H1 (cell line): ENCODE measurements around the gene HBS1L. TPM values are rescaled to one million over a fixed set of nuclear protein-coding genes. Genes with fewer than 3 reads are reported as not detected.

ENCODE experiments used
- CTCF ChIA-PET: fragments of 300-600 bp; sonication (Branson Sonifier 250); formaldehyde crosslinking; loops from one replicate; lab custom pipeline; 2021; ENCODE audit not compliant: partially characterized antibody; lab: Charles Lee
- POLR2A ChIA-PET: fragments of 300-600 bp; sonication (Branson Sonifier 250); formaldehyde crosslinking; loops from one replicate; lab custom pipeline; 2021; ENCODE audit warnings: inconsistent platforms; ENCODE audit not compliant: partially characterized antibody; lab: Charles Lee
- DNase-seq, 2 experiments: peaks; one replicate each; pipeline versions ENCODE4 v3.0.0 to v3.0.0-alpha.2; 2010 to 2022; ENCODE audit warnings: low spot score in 2 of 2, low read depth in 1 of 2, mixed read lengths in 1 of 2
- FAIRE-seq: peaks from 2 replicates; lab custom pipeline; 2011; peaks lifted over from hg19 to GRCh38; lab: Jason Lieb, UNC
- H2AFZ ChIP-seq: 2 replicates; pipeline ENCODE4 v1.8.1; 2012; ENCODE audit warnings: low read length, inconsistent platforms
- H2AK5ac ChIP-seq: 2 replicates; pipeline ENCODE4 v1.6.1; 2013; ENCODE audit warnings: low read depth, low read length
- H2BK120ac ChIP-seq: replicated peaks from 2 replicates; pipeline ENCODE3; 2013; ENCODE audit warnings: low read depth, low read length, inconsistent platforms
- H2BK12ac ChIP-seq: 2 replicates; pipeline ENCODE4 v1.6.1; 2013; ENCODE audit warnings: low read depth, low read length
- H2BK15ac ChIP-seq: 2 replicates; pipeline ENCODE4 v1.6.1; 2013; ENCODE audit warnings: low read length
- H2BK20ac ChIP-seq: 2 replicates; pipeline ENCODE4 v1.6.1; 2013; ENCODE audit warnings: low read length
- H2BK5ac ChIP-seq: 2 replicates; pipeline ENCODE4 v1.6.1; 2013; ENCODE audit warnings: low read depth, low read length
- H3K14ac ChIP-seq: 2 replicates; pipeline ENCODE4 v1.6.1; 2013; ENCODE audit warnings: inconsistent platforms; ENCODE audit not compliant: insufficient read length
- H3K18ac ChIP-seq: 2 replicates; pipeline ENCODE4 v1.6.1; 2013; ENCODE audit warnings: low read length; ENCODE audit errors: extremely low read depth
- H3K23ac ChIP-seq: 2 replicates; pipeline ENCODE4 v1.6.1; 2013; ENCODE audit warnings: inconsistent platforms; ENCODE audit not compliant: insufficient read length
- H3K23me2 ChIP-seq: 2 replicates; pipeline ENCODE4 v1.6.1; 2013; ENCODE audit warnings: low read depth, low read length
- H3K27ac ChIP-seq: 2 replicates; pipeline ENCODE4 v1.6.1; 2011; ENCODE audit warnings: low read depth, low read length, inconsistent platforms
- H3K27me3 ChIP-seq, 4 experiments: replicated peaks in 1 of 4; 1 replicate in 1 of 4; 2 replicates in 3 of 4; pipeline versions ENCODE4 v1.6.1 to v1.8.1; 2011 to 2013; ENCODE audit warnings: low read length in 3 of 4, mild to moderate bottlenecking in 3 of 4, inconsistent platforms in 2 of 4, mixed read lengths in 2 of 4, moderate library complexity in 1 of 4; ENCODE audit not compliant: control insufficient read depth in 3 of 4, insufficient read depth in 3 of 4; ENCODE audit errors: extremely low read depth in 1 of 4
- H3K36me3 ChIP-seq, 4 experiments: 2 replicates each; pipeline versions ENCODE4 v1.6.1 to v1.8.1; 2011 to 2013; ENCODE audit warnings: mild to moderate bottlenecking in 4 of 4, low read length in 3 of 4, moderate library complexity in 2 of 4, control low read depth in 1 of 4, inconsistent platforms in 1 of 4; ENCODE audit not compliant: insufficient read depth in 4 of 4, control insufficient read depth in 2 of 4
- H3K4ac ChIP-seq: replicated peaks from 2 replicates; pipeline ENCODE3; 2013; ENCODE audit warnings: low read length, low read depth, mixed read lengths, inconsistent platforms; ENCODE audit not compliant: insufficient read length
- H3K4me1 ChIP-seq, 4 experiments: replicated peaks in 1 of 4; 1 replicate in 1 of 4; 2 replicates in 3 of 4; pipeline versions ENCODE4 v1.6.1 to v1.8.1; 2011 to 2013; ENCODE audit warnings: low read length in 3 of 4, inconsistent platforms in 2 of 4, mixed read lengths in 1 of 4; ENCODE audit not compliant: insufficient read depth in 4 of 4, control insufficient read depth in 3 of 4
- H3K4me2 ChIP-seq, 2 experiments: 2 replicates each; pipeline versions ENCODE4 v1.6.1 to v1.8.1; 2011 to 2013; ENCODE audit warnings: low read depth in 2 of 2, low read length in 2 of 2, control low read depth in 1 of 2, inconsistent platforms in 1 of 2, mild to moderate bottlenecking in 1 of 2; ENCODE audit not compliant: insufficient read depth in 1 of 2
- H3K4me3 ChIP-seq, 4 experiments: fragments of 200-600, 300-600 bp in 1 of 4; sonication (generic), shearing (Covaris generic), sonication (Bioruptor Twin) in 1 of 4; 2 replicates each; pipeline versions ENCODE4 v1.5.1 to v1.8.1; 2011 to 2016; ENCODE audit warnings: low read length in 4 of 4, low read depth in 3 of 4, control low read depth in 2 of 4, inconsistent platforms in 2 of 4, mild to moderate bottlenecking in 2 of 4, mixed read lengths in 1 of 4, moderate library complexity in 1 of 4; ENCODE audit not compliant: insufficient read depth in 2 of 4; ENCODE audit errors: extremely low read depth in 1 of 4
- H3K56ac ChIP-seq: replicated peaks from 2 replicates; pipeline ENCODE3; 2013; ENCODE audit warnings: low read depth, mild to moderate bottlenecking, mixed read lengths, low read length, inconsistent platforms; ENCODE audit not compliant: insufficient read length
- H3K79me1 ChIP-seq: 2 replicates; pipeline ENCODE4 v1.6.1; 2013; ENCODE audit warnings: low read depth, low read length, control low read depth
- H3K79me2 ChIP-seq, 2 experiments: 2 replicates each; pipeline versions ENCODE4 v1.6.1 to v1.8.1; 2012 to 2013; ENCODE audit warnings: low read length in 2 of 2, mild to moderate bottlenecking in 2 of 2, inconsistent platforms in 1 of 2; ENCODE audit not compliant: insufficient read depth in 2 of 2, control insufficient read depth in 1 of 2
- H3K9ac ChIP-seq, 4 experiments: replicated peaks in 1 of 4; 1 replicate in 1 of 4; 2 replicates in 3 of 4; pipeline versions ENCODE4 v1.6.1 to v1.8.1; 2011 to 2013; ENCODE audit warnings: low read depth in 3 of 4, low read length in 3 of 4, control low read depth in 2 of 4, mild to moderate bottlenecking in 2 of 4, moderate library complexity in 2 of 4, inconsistent platforms in 1 of 4; ENCODE audit errors: extremely low read depth in 1 of 4
- H3K9me3 ChIP-seq, 2 experiments: 2 replicates each; pipeline versions ENCODE4 v1.6.1 to v1.8.1; 2012 to 2013; ENCODE audit warnings: mild to moderate bottlenecking in 2 of 2, moderate library complexity in 2 of 2, control low read depth in 1 of 2, inconsistent platforms in 1 of 2, low read depth in 1 of 2, low read length in 1 of 2, mixed read lengths in 1 of 2; ENCODE audit not compliant: insufficient read depth in 2 of 2
- H4K20me1 ChIP-seq, 2 experiments: replicated peaks in 1 of 2; 2 replicates each; pipeline versions ENCODE3 to v1.8.1; 2011 to 2013; ENCODE audit warnings: inconsistent platforms in 2 of 2, low read length in 2 of 2, mild to moderate bottlenecking in 1 of 2; ENCODE audit not compliant: insufficient read depth in 2 of 2, control insufficient read depth in 1 of 2
- H4K5ac ChIP-seq: 2 replicates; pipeline ENCODE4 v1.6.1; 2013; ENCODE audit warnings: low read length, low read depth, mixed read lengths, inconsistent platforms; ENCODE audit not compliant: insufficient read length
- H4K8ac ChIP-seq: 2 replicates; pipeline ENCODE4 v1.8.0; 2013; ENCODE audit warnings: mild to moderate bottlenecking, moderate library complexity, low read length, inconsistent platforms; ENCODE audit not compliant: insufficient read depth; ENCODE audit errors: extremely low read depth
- H4K91ac ChIP-seq: replicated peaks from 2 replicates; pipeline ENCODE3; 2013; ENCODE audit warnings: low read length, mixed read lengths, inconsistent platforms; ENCODE audit not compliant: insufficient read length
- CBX5 ChIP-seq: fragments of 300-800, 300-1000 bp; sonication (generic); IDR thresholded peaks from 2 replicates; pipeline ENCODE4 v1.7.1; 2016; ENCODE audit warnings: antibody characterized with exemption, low read length, low read depth
- CBX8 ChIP-seq: fragments of 300-800, 300-1000 bp; sonication (generic); IDR thresholded peaks from 2 replicates; pipeline ENCODE4 v1.7.1; 2016; ENCODE audit warnings: low read depth, low read length, borderline replicate concordance
- CTBP2 ChIP-seq: IDR thresholded peaks from 2 replicates; pipeline ENCODE4 v1.7.0; 2011; ENCODE audit warnings: borderline replicate concordance, mild to moderate bottlenecking, moderate library complexity, mixed read lengths, low read length; ENCODE audit not compliant: insufficient read depth, insufficient read length
- HDAC2 ChIP-seq, 2 experiments: fragments of 300-600 bp in 1 of 2; sonication (generic) in 1 of 2; IDR thresholded peaks; 2 replicates each; pipeline ENCODE4 v1.6.1; 2011 to 2012; ENCODE audit warnings: low read depth in 2 of 2, low read length in 2 of 2, mild to moderate bottlenecking in 2 of 2, moderate library complexity in 2 of 2, borderline replicate concordance in 1 of 2, inconsistent platforms in 1 of 2
- NRF1 ChIP-seq: IDR thresholded peaks from 2 replicates; pipeline ENCODE4 v1.6.1; 2011; ENCODE audit warnings: mild to moderate bottlenecking, low read depth, low read length, improper control_type of control experiment
- SP2 ChIP-seq: IDR thresholded peaks from 2 replicates; pipeline ENCODE4 v1.6.1; 2012; ENCODE audit warnings: mild to moderate bottlenecking, low read length, inconsistent platforms
- WGBS, 2 experiments: shearing (Covaris generic) in 1 of 2; methylation state at CpG; one replicate each; pipeline versions ENCODE4 v1.1.6 to v1.1.7; 2013 to 2015; ENCODE audit warnings: low lambda C conversion rate in 2 of 2, mixed read lengths in 2 of 2, inconsistent platforms in 1 of 2, low coverage in 1 of 2, missing lambda C conversion rate in 1 of 2; ENCODE audit not compliant: insufficient replicate concordance in 2 of 2, insufficient coverage in 1 of 2, insufficient read length in 1 of 2; ENCODE audit errors: extremely low coverage in 1 of 2, missing lambda C conversion rate in 1 of 2; 5-methylcytosine and 5-hydroxymethylcytosine counted together
- polyA plus RNA-seq, 7 experiments: library from polyadenylated mRNA; depleted of rRNA in 3 of 7; stranded (reverse) in 5 of 7; unstranded in 2 of 7; fragments of >200 nt in 5 of 7; fragments of 200-250 nt in 2 of 7; gene quantifications; 1 replicate in 5 of 7; 2 replicates in 1 of 7; 4 replicates in 1 of 7; pipeline versions ENCODE4 v1.2.1 to v1.2.3, GENCODE V29; 2011 to 2013; ENCODE audit warnings: missing spikeins in 2 of 7, mixed read lengths in 2 of 7
- total RNA-seq: library from RNA; stranded (reverse); fragmentation: NEBNext Ultra II Directional; extraction: Animal tissue kit (Norgen Biotek cat#: 25700); gene quantifications from 2 replicates; pipeline ENCODE4 v1.2.1, GENCODE V29; 2021

HBS1L gene
- total and polyA plus RNA-seq, 2 of the 8 experiments (the other 6 are each of a cell fraction or from before 2014, with no cell fraction given), result 28.1 to 97.1 TPM

- ChIA-PET CTCF (interaction anchor here (1.0 to 2.3 kb wide), 2 partner anchors 8 to 787 kb away, joined by 3 to 10 read pairs; no protein-coding TSS in a partner anchor), POLR2A (no interaction called here)
- H3K4me2 ChIP-seq, result no peak overlapping the region
- H2BK5ac ChIP-seq, result no peak overlapping the region
- no peaks in the 10 kb centered on the region for H3K79me2 ChIP-seq
- WGBS, 2 experiments, result 86% methylated on average over 1 of the region's 1 CpG; no CpG with 5 or more reads in 1 of the 2 experiments
- no peak overlapping the region for H2AK5ac ChIP-seq
- no peak overlapping the region for H3K18ac ChIP-seq
- H3K9me3 ChIP-seq, result no peaks in the 10 kb centered on the region
- TF ChIP-seq CTBP2 (no peak), CBX5 (no peak), SP2 (no peak), NRF1 (no peak), CBX8 (no peak), HDAC2 (IDR thresholded peaks at IDR 0.05; ENCODE audit: borderline replicate concordance in 1 of 2, low read depth in 2 of 2, low read length in 2 of 2) (no peak)
- H3K23me2 ChIP-seq, result no peaks in the 10 kb centered on the region
- no peak overlapping the region for H2BK12ac ChIP-seq
- H4K5ac ChIP-seq, result no peak overlapping the region
- H3K4ac ChIP-seq, result no peak overlapping the region
- no peak for DNase-seq
- no peaks in the 10 kb centered on the region for H3K36me3 ChIP-seq
- H2BK120ac ChIP-seq, result no peak overlapping the region
- FAIRE-seq, result no peak
- H3K27ac ChIP-seq, result no peak overlapping the region
- H3K27me3 ChIP-seq, result no peaks in the 10 kb centered on the region
- H3K56ac ChIP-seq, result no peak overlapping the region
- no peak overlapping the region for H3K14ac ChIP-seq
- no peaks in the 10 kb centered on the region for H3K4me1 ChIP-seq
- no peaks in the 10 kb centered on the region for H4K20me1 ChIP-seq
- no peak overlapping the region for H4K8ac ChIP-seq
- no peak overlapping the region for H2AFZ ChIP-seq
- H2BK15ac ChIP-seq, result no peak overlapping the region
- H3K4me3 ChIP-seq, result no peak overlapping the region
- H3K23ac ChIP-seq, result no peak overlapping the region
- H3K9ac ChIP-seq, result no peak overlapping the region
- H3K79me1 ChIP-seq, result no peaks in the 10 kb centered on the region
- H4K91ac ChIP-seq, result no peak overlapping the region
- no peak overlapping the region for H2BK20ac ChIP-seq
These were observed 144.1 kb downstream of the HBS1L start for GRCh38 chr6:134910593-134910935.
